DMS53 (cell line): Measurements from ENCODE around the gene HMCN1.
A peak's percentile ranks its signal among the peaks of the same experiment; 100 is the strongest.

Experiments
- DNase-seq: peaks from one replicate; lab custom pipeline; 2025; lab: John Stamatoyannopoulos, UW

HMCN1 gene

DNA sequence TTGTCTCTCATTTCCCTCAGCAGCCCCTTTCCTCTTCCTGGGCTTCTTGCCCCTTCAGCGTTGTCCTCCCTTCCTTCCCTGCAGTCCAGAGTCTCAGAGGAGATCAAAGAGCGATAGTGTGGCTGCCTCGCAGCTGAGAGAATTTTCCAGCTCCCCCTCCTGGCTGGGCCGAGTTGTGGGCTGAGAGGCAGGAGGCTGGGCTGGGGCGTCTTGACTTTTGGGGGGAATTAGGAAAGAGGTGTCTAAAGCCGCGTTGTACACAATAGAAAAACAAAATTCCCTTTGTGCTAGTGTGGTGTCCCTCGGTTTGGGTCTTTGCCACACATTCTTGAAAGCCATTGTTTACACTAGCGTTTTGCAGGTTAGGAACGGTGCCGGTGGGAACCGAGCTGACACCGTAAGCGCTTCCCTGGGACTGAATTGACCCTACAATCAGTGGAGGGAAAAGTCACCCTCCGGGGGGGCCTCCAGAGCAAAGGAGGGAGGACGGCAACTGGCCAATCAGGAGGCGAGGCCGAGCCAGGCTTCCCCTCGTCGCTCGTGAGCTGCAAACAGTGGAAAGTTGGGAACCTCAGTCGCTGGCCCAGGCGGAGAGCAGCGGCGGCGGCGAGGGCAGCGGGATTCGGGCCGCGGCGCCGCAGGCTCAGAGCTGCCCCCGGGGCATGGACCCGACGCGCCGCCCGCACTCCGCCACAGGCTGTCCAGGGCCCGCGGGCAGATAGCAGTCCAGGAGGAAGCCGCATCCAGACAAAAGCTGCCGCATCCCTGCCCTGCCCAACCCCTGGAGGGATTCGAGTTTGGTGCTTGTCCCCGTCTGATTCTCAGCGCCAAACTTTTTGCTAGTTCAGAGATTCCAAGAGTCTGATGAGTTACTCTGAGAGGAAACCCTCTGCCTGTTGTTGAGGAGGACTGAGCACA, at the start of gene HMCN1:
Gene HMCN1, plus strand, starts transcription at position 574 of the 918 bp plus-strand sequence. CDS start 389 bp downstream, outside the sequence.
- peak; percentile 65 for DNase-seq

- DNase-seq, result no peak
Observed at GRCh38 chr1:185686821-185687778, 47.1 kb upstream of the HMCN1 start.

DNA sequence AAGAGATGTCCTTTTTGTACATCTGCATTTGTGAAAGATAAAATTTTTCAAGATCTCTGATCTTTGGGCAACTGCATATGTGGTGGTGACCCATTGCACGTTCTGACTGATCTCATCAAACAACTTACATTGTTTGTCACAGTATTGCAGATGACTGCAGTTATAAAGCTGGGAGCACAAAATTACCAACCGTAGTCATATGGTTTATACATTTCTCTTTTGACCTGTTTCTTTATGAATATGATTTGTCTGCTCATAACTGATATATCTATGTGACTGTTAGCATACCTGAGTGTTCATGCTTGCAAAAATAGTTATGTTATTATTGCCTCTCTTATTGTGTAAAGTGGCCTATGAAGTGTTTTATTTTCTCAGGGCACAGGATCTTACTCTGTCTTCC, 43.7 kb upstream of the HMCN1 start:
- no peak for DNase-seq

GRCh38 chr1:185693654-185694053, 40.5 kb upstream of the HMCN1 start:
- no peak for DNase-seq

- DNase-seq, result no peak
Observed at GRCh38 chr1:185694081-185694480, 40.1 kb upstream of the HMCN1 start.

- DNase-seq, result peak; percentile 53
Observed at GRCh38 chr1:185695299-185695698, 38.9 kb upstream of the HMCN1 start.

GRCh38 chr1:185696422-185697150, 37.6 kb upstream of the HMCN1 start:
- peak; percentile 95 for DNase-seq

DNA sequence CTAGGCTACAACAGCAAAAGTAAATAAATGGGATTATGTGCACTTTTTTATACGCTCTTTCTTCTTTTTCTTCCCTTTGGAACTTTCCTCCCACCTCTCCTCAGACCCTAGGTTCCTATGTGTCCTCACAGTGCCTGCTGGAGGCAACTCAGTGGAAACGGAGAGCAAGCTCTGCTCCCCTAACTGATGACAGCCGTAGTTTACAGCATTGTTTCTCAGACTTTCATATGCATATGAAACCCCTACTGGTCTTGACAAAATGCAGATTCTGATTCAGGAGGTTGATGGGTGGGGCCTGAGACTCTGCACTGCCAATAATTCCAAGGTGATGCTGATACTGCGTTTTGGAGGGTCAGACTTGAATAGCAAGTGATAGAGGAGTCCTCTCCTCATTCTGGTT, 34.3 kb upstream of the HMCN1 start:
- peak; percentile 22 for DNase-seq

GRCh38 chr1:185701650-185702049, 32.5 kb upstream of the HMCN1 start:
- DNase-seq, result no peak

- no peak for DNase-seq
Observed at GRCh38 chr1:185704181-185704580, 30.0 kb upstream of the HMCN1 start.

- DNase-seq, result no peak
Observed at GRCh38 chr1:185716095-185716494, 18.1 kb upstream of the HMCN1 start.

DNA sequence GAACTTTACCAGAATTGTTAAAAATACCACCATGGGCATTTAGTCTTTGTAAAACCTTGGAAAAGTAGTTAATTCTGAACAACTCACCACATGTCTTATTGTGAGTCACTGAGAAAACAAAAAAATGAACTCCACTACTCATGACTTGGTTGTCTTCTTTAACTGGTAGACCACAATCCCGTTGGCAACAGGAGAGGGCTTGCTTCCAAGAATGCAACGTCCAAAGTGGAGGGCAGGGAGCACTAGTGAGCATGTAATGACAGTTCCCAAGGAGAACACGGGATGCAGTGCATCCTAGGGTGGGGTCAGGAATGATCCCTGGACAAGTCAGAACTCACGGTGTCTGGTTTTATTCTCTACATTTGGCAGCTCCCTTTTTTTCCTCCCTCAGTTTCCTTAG, 15.2 kb upstream of the HMCN1 start:
- peak; percentile 11 for DNase-seq

DNA sequence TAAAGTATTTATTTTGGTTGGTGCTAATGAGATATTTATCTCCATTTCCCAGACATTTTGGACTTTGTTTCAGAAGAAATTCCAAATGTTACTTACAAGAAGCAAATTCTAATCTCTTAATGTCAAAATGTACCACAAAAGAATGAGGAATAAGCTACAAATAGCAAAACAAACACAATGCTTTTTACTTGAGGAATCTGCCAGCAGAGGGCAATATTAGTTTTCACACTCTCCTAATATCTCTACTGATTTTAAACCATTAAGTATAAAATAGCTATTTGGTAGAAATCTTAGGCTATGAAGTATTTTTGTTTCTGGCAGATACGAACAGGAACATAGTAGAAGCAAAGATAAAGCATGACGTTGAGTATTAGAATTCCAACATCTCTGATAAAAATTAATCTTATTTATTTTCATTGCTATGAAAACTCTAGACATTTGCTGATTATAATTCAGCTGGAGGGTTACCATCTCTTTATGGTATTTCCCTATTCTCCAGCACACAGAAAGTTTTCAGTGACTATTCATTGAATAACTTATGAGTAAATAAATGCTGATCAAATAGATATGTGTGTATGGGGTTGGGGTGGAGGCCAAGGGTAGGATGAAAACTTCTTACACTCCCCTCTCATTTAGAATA, 13.4 kb upstream of the HMCN1 start:
- peak; percentile 59 for DNase-seq

DNA sequence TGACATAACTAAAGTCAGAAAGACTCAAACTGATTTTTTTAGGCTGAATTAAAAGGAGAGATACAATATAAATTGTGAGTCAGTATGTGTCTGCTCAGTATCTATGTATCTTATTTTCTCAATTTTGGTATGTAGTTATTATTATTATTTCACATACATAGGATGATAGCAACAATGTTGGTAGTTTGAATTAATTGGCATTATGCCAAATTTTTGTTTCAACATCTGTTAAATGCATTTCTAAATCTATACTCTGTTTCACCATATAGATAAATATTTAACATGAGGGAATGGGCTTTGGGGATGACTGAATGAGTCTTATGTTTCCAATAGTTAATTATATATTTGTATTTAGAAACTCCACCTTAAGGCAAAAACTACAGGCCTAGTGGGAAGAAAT, 12.6 kb upstream of the HMCN1 start:
- DNase-seq, result no peak

DNA sequence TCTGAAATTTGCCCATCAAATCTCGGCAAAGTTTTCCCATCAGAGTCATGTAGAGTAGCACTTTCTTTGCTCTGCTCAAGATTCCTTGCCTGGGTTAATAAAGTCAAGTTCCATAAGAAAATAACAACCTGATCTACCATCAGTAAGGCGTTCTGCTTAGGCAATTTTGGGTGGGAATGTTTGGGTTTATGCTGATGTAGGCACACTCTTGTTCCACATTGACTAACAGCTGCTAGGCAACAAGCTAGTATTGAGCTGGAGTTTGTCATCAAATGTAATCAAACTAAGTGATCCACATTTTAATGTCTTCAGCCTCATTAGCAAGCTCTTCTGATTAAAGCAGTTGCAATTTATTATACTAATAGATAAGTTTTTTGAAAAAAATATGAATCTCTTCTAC, 12.1 kb upstream of the HMCN1 start:
- no peak for DNase-seq

DNA sequence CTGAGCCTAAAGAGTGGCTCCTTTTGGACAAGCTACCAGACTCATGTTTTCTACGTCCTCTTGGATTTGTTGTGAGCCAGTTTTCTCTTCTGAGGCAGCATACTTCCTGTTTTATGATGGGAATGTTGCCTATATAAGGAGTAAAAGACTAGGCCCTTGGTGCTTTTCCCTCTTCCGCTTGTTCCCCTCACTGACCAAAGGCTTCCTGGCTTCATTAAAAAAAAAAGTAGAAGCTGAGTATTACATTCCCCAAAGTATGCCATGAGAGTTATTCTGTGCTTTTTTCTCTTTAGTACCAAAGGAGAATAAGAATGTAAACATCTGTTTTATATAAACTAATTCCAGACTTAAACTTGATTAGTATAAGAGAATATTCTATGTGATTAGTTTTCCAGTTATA, 6.5 kb upstream of the HMCN1 start:
- no peak for DNase-seq

DNA sequence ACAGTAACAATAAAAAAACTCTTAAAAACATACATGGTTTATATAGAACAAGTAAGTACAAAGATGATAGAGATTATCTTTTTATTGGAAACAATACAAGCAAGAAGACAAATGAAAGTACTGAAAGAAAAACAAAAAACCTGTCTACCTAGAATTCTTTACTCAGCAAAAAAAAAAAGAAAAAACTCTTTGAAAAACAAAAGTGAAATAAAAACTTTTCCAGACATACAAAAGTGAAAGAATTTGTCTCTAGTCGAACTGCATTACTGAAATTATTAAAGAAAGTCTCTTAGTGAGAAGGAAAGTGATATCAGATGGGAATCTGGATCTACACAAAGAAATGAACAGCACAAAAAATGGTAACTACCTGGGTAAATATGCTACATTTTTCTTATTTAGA, 2.7 kb upstream of the HMCN1 start:
- DNase-seq, result no peak

- no peak for DNase-seq
Observed at GRCh38 chr1:185732951-185733350, 1.2 kb upstream of the HMCN1 start.

GRCh38 chr1:185734929-185735700, 924 bp downstream of the HMCN1 start:
- no peak for DNase-seq

- DNase-seq, result no peak
Observed at GRCh38 chr1:185735701-185736064, 1.5 kb downstream of the HMCN1 start.

DNA sequence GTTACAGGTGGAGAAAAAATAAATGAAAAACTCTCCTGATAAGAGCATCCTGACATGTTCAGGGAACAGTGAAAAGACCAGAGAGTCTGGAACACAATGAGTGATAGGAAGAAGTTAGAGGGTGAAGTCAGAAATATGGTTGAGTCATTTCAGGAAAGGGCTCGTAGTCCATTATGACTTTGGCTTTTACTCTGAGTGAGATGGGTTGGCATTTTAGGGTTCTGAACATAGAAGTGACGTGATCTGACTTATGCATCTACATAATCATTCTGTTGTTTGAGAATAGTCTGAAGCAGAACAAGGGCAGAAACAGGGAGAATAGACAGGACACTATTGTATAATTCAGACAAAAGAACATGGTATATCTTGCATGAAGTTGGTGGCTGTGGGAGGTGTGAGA, 5.8 kb downstream of the HMCN1 start:
- DNase-seq, result no peak
